GM13977 (cell line): Measurements from ENCODE around the gene KCTD15.

ENCODE experiments used
- DNase-seq: peaks from one replicate; pipeline ENCODE4 v3.0.0; 2012; ENCODE audit warnings: low spot score
- in situ Hi-C: fragments of 300-500 bp; cut with MboI; formaldehyde crosslinking; loops from one replicate; pipeline ENCODE4 v1.12.0; 2022; ENCODE audit warnings: low sequenced_read_pairs, low pct_unique_long_range_greater_than_20kb, mixed read lengths, inconsistent platforms; ENCODE audit not compliant: unreplicated experiment
- TF ChIP-seq, protein P1 (sequence below): IDR thresholded peaks from 2 replicates; pipeline ENCODE4 v1.5.1; 2012; ENCODE audit warnings: mild to moderate bottlenecking, control low read depth; ENCODE audit not compliant: insufficient read depth; ENCODE audit errors: extremely low read depth, missing control alignments

The KCTD15 gene

DNA sequence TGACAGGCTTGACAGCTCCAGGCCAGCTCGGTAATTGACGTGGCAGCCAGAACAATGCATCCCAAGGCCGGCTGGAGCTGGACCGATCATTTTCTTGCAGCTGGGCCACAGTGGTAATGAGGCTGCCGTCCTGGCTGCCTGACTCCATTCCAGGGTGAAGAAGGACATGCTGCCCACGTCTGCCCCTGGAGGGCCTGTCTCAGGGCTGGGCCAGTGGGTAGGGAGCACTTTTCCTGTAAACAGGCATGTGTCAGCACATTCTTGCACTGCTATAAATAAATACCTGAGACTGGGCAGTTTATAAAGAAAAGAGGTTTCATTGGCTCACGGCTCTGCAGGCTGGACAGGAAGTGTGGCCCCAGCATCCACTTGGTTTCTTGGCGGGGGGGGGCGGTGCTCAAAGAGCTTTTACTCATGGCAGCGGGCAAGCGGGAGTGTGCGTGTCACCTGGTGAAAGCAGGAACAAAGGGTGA, 38.1 kb upstream of the KCTD15 start:
- in situ Hi-C loops = no loop called here
- TF ChIP-seq, protein P1, sequence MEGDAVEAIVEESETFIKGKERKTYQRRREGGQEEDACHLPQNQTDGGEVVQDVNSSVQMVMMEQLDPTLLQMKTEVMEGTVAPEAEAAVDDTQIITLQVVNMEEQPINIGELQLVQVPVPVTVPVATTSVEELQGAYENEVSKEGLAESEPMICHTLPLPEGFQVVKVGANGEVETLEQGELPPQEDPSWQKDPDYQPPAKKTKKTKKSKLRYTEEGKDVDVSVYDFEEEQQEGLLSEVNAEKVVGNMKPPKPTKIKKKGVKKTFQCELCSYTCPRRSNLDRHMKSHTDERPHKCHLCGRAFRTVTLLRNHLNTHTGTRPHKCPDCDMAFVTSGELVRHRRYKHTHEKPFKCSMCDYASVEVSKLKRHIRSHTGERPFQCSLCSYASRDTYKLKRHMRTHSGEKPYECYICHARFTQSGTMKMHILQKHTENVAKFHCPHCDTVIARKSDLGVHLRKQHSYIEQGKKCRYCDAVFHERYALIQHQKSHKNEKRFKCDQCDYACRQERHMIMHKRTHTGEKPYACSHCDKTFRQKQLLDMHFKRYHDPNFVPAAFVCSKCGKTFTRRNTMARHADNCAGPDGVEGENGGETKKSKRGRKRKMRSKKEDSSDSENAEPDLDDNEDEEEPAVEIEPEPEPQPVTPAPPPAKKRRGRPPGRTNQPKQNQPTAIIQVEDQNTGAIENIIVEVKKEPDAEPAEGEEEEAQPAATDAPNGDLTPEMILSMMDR = no peak
- no peak for DNase-seq

DNA sequence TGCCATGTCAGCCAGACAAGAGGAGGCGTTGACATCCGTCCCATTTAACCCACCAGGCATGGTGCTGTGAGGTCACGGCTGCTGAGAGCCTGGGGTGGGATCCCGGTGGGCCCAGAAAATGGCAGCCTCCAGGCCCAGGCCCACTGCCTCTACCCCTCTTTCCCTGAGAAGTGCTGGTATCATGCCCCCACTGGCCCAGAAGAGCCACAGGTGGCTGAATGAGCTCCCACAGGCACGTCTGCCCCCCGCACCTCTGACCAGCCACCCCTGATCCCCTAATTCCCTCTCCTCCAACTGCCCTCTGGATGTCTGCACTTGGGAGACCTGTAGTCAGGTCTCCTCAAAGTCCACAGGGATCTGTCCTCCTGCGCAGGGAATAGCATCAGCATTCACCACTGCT, 37.3 kb upstream of the KCTD15 start:
- in situ Hi-C loops = no loop called here

DNA sequence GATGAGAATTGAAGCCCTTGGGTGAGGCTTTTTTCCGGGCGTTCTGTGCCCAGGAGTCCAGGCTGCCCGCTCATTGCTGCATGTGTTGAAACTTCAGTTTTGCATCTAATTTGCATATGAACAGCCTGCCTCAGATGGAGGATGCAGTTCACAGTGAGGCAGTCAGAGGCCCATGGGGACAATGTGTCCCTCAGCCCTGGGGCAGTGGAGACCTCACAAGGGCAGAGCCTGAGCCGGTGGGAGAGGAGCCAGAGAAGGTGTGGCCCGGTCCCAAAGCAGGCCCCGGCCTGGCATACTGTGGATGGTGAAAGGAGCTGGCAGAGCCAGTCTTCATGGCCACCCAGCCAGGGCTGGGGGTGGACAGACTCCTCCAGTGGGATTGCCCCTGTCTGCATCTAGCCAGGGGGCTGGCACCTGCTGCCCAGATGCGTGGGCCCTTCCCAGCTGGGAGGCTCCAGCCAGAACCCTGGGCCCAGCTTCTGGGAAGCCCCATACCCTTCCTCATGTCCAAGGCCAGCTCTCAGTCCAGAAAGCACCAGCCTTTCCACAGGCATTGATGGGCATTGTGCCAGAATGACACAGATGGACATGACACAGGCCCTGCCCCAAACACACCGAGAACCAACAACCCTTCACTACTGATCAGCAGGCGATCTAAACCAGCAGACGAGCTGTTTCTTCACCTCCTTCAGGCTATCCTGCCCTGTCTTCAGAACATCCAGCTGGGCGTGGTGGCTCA, 32.9 kb upstream of the KCTD15 start:
- TF ChIP-seq, protein P1 = no peak
- DNase-seq = no peak
- in situ Hi-C loops = no loop called here

More for the DNA sequence above, 37.3 kb upstream of the KCTD15 start:
- TF ChIP-seq, protein P1 = no peak
- no peak for DNase-seq

DNA sequence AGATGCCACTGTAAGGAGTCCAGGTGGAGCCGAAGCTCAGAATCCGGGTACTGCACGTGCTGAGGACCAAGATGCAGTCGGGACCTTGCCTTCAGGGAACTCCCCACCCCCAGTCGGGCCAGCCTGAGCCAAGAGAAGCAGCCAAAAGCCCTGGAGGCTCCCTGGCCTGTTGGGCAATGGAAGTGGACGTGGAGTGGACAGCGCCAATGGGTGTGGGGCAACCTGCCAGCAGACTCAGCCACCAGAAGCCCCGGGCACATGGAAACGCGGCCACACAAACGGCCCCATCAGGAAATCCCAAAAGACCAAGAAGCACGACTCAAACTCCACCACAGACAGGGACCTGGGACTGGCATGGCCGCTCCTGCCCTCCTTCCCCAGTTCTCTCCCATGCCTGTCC, 30.0 kb upstream of the KCTD15 start:
- TF ChIP-seq, protein P1 = no peak
- no peak for DNase-seq
- in situ Hi-C loops = no loop called here

DNA sequence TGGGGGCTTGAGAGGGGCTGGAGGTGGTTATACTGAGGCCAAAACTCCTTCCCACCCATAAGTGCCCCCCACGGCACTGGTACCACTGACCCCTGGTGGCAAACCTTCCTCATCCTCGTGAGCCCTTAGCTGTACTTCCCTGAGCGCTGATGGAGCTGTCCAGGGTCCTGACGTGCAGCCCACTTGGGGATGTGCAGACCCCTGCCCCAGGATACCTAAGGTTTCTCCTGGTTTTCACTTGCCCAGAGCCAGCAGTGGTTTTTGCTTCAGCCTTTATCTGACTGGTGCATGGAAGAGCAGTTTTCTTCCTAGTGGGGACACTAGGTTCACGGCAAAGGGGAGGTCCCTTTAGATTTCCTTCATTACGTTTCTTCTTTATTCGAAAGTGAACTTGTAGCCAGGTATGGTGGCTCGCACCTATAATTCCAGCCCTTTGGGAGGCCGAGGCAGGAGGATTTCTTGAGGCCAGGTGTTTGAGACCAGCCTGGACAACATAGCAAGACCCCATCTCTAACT, 28.7 kb upstream of the KCTD15 start:
- in situ Hi-C loops = no loop called here
- TF ChIP-seq, protein P1 = no peak
- DNase-seq = no peak

DNA sequence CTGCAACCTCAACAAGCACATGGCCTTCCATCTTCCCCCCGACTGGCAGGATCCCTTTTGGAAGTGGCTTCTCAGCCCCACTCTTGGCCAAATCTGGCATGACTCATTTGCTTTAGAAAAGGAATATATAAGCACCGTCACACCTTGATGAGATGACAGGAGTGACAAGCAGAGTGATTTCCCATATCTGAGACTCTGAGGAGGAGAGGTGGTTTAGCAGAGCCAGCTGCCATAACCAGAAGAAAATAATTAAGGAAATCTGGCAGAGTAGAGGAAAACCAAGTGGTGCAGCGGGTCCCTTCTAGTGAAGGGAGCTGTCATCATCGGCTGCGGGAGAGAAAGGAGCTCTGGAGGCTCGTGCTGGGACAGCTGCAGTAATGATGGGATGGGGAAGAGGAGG, 27.5 kb upstream of the KCTD15 start:
- in situ Hi-C loops = no loop called here

More for the DNA sequence above, 27.5 kb upstream of the KCTD15 start:
- no peak for DNase-seq
- TF ChIP-seq, protein P1 = no peak
